H9 (cell line): ENCODE measurements around the gene MAGI1. TPM values are rescaled to one million over a fixed set of nuclear protein-coding genes. Genes with fewer than 3 reads are reported as not detected.

Experiments
- DNase-seq: peaks from one replicate; pipeline ENCODE4 v3.0.0-alpha.2; 2017
- H2AFZ ChIP-seq: one replicate; pipeline ENCODE4 v1.6.1; 2013; ENCODE audit warnings: mild to moderate bottlenecking, low read length, control low read depth, moderate library complexity
- H2AK5ac ChIP-seq: 2 replicates; pipeline ENCODE4 v1.6.1; 2013; ENCODE audit warnings: low read length, control low read depth, mixed read lengths; ENCODE audit not compliant: insufficient read length
- H2BK120ac ChIP-seq: one replicate; pipeline ENCODE4 v1.6.1; 2013; ENCODE audit warnings: low read depth, mild to moderate bottlenecking, low read length, control low read depth, inconsistent platforms; ENCODE audit not compliant: poor library complexity, severe bottlenecking
- H2BK12ac ChIP-seq: 2 replicates; pipeline ENCODE4 v1.6.1; 2013; ENCODE audit warnings: low read length, control low read depth, mixed read lengths, low read depth; ENCODE audit not compliant: insufficient read length
- H2BK15ac ChIP-seq: 2 replicates; pipeline ENCODE4 v1.6.1; 2013; ENCODE audit warnings: low read depth, low read length, control low read depth
- H2BK20ac ChIP-seq: one replicate; pipeline ENCODE4 v1.6.1; 2013; ENCODE audit warnings: low read depth, mild to moderate bottlenecking, low read length, control low read depth, inconsistent platforms; ENCODE audit not compliant: poor library complexity, severe bottlenecking
- H2BK5ac ChIP-seq: 2 replicates; pipeline ENCODE4 v1.6.1; 2013; ENCODE audit warnings: low read length, control low read depth, mixed read lengths; ENCODE audit not compliant: insufficient read length
- H3K14ac ChIP-seq: 2 replicates; pipeline ENCODE4 v1.6.1; 2013; ENCODE audit warnings: low read length, control low read depth; ENCODE audit not compliant: insufficient read depth
- H3K18ac ChIP-seq: 2 replicates; pipeline ENCODE4 v1.6.1; 2013; ENCODE audit warnings: low read depth, mild to moderate bottlenecking, mixed read lengths, low read length, control low read depth; ENCODE audit not compliant: insufficient read length
- H3K23ac ChIP-seq: 2 replicates; pipeline ENCODE4 v1.6.1; 2013; ENCODE audit warnings: low read length, control low read depth, mixed read lengths, low read depth; ENCODE audit not compliant: insufficient read length
- H3K23me2 ChIP-seq: 2 replicates; pipeline ENCODE4 v1.6.1; 2013; ENCODE audit warnings: low read depth, mild to moderate bottlenecking, mixed read lengths, low read length, control low read depth; ENCODE audit not compliant: insufficient read length, poor library complexity, severe bottlenecking
- H3K27ac ChIP-seq: 2 replicates; pipeline ENCODE4 v1.5.1; 2013; ENCODE audit warnings: low read length, control low read depth, mixed read lengths, low read depth; ENCODE audit not compliant: insufficient read length
- H3K27me3 ChIP-seq: 2 replicates; pipeline ENCODE4 v1.6.1; 2013; ENCODE audit warnings: low read length, control low read depth, inconsistent platforms; ENCODE audit not compliant: insufficient read depth
- H3K4ac ChIP-seq: 2 replicates; pipeline ENCODE4 v1.6.1; 2013; ENCODE audit warnings: low read depth, mild to moderate bottlenecking, control low read depth, inconsistent platforms, low read length, moderate library complexity
- H3K4me1 ChIP-seq: 2 replicates; pipeline ENCODE4 v1.6.1; 2013; ENCODE audit warnings: low read length, control low read depth, inconsistent platforms; ENCODE audit not compliant: insufficient read depth
- H3K4me2 ChIP-seq: 2 replicates; pipeline ENCODE4 v1.6.1; 2013; ENCODE audit warnings: low read length, control low read depth, mixed read lengths; ENCODE audit not compliant: insufficient read length, insufficient read depth
- H3K56ac ChIP-seq: 2 replicates; pipeline ENCODE4 v1.6.1; 2013; ENCODE audit warnings: low read depth, mild to moderate bottlenecking, mixed read lengths, low read length, control low read depth; ENCODE audit not compliant: insufficient read length
- H3K79me1 ChIP-seq: 2 replicates; pipeline ENCODE4 v1.6.1; 2013; ENCODE audit warnings: low read depth, mild to moderate bottlenecking, moderate library complexity, low read length, control low read depth, inconsistent platforms; ENCODE audit not compliant: insufficient read depth, poor library complexity, severe bottlenecking
- H3K79me2 ChIP-seq: 2 replicates; pipeline ENCODE4 v1.6.1; 2013; ENCODE audit warnings: low read length, control low read depth, inconsistent platforms; ENCODE audit not compliant: insufficient read depth
- H3K9ac ChIP-seq: 2 replicates; pipeline ENCODE4 v1.6.1; 2013; ENCODE audit warnings: low read length, control low read depth, mixed read lengths; ENCODE audit not compliant: insufficient read length; ENCODE audit errors: extremely low read depth
- H3K9me3 ChIP-seq: one replicate; pipeline ENCODE4 v1.6.1; 2013; ENCODE audit warnings: low read depth, low read length, inconsistent platforms; ENCODE audit not compliant: control insufficient read depth
- H3T11ph ChIP-seq: one replicate; pipeline ENCODE4 v1.6.1; 2013; ENCODE audit warnings: mild to moderate bottlenecking, low read length, control low read depth, inconsistent platforms
- H4K20me1 ChIP-seq: one replicate; pipeline ENCODE4 v1.6.1; 2013; ENCODE audit not compliant: control insufficient read depth, insufficient read length, insufficient read depth
- H4K5ac ChIP-seq: 2 replicates; pipeline ENCODE4 v1.6.1; 2013; ENCODE audit warnings: low read depth, mild to moderate bottlenecking, mixed read lengths, low read length, control low read depth; ENCODE audit not compliant: insufficient read length
- H4K8ac ChIP-seq: replicated peaks from 2 replicates; pipeline ENCODE4 v1.6.1; 2013; ENCODE audit warnings: low read length, control low read depth, mixed read lengths, low read depth; ENCODE audit not compliant: insufficient read length
- H4K91ac ChIP-seq: 2 replicates; pipeline ENCODE4 v1.6.1; 2013; ENCODE audit warnings: low read depth, mild to moderate bottlenecking, moderate library complexity, mixed read lengths, low read length, control low read depth; ENCODE audit not compliant: insufficient read length
- H3K27ac Mint-ChIP-seq, 3 experiments: 2 replicates in 2 of 3; 3 replicates in 1 of 3; pipeline ENCODE4 v1.8.0; 2020 to 2021; ENCODE audit warnings: mixed read lengths in 3 of 3, mild to moderate bottlenecking in 1 of 3, moderate library complexity in 1 of 3
- H3K27me3 Mint-ChIP-seq: 2 replicates; pipeline ENCODE4 v1.8.0; 2021; ENCODE audit warnings: low read depth, mild to moderate bottlenecking, moderate library complexity, mixed read lengths
- H3K36me3 Mint-ChIP-seq, 3 experiments: 2 replicates in 2 of 3; 3 replicates in 1 of 3; pipeline ENCODE4 v1.8.0; 2020 to 2021; ENCODE audit warnings: low read depth in 3 of 3, mixed read lengths in 3 of 3; ENCODE audit not compliant: insufficient read depth in 1 of 3
- H3K4me1 Mint-ChIP-seq, 2 experiments: 2 replicates each; pipeline ENCODE4 v1.8.0; 2020; ENCODE audit warnings: mixed read lengths in 2 of 2
- H3K4me3 Mint-ChIP-seq, 2 experiments: 2 replicates in 1 of 2; 3 replicates in 1 of 2; pipeline ENCODE4 v1.8.0; 2020 to 2021; ENCODE audit warnings: mild to moderate bottlenecking in 2 of 2, mixed read lengths in 2 of 2, moderate library complexity in 1 of 2
- H3K9me3 Mint-ChIP-seq, 2 experiments: 2 replicates in 1 of 2; 3 replicates in 1 of 2; pipeline ENCODE4 v1.8.0; 2020; ENCODE audit warnings: mild to moderate bottlenecking in 2 of 2, mixed read lengths in 2 of 2, moderate library complexity in 1 of 2
- WGBS: extraction: QIAGEN DNeasy Blood & Tissue Kit; methylation state at CpG from one replicate; pipeline ENCODE4 v1.1.7; 2013; ENCODE audit warnings: missing lambda C conversion rate, low lambda C conversion rate, mixed read lengths; ENCODE audit not compliant: insufficient read length; ENCODE audit errors: extremely low coverage; 5-methylcytosine and 5-hydroxymethylcytosine counted together
- total RNA-seq: library from RNA; stranded (reverse); gene quantifications from 2 replicates; pipeline ENCODE4 v1.2.1, GENCODE V29; 2021
- TF ChIP-seq, protein P1 (sequence below): fragments of 200-600 bp; sonication (generic); conservative IDR thresholded peaks from 3 replicates; pipeline ENCODE4 v1.8.0; 2021; ENCODE audit warnings: antibody characterized with exemption, mild to moderate bottlenecking

The MAGI1 gene
- total RNA-seq, 1 experiment from 2014 or later = 65.7 TPM

DNA sequence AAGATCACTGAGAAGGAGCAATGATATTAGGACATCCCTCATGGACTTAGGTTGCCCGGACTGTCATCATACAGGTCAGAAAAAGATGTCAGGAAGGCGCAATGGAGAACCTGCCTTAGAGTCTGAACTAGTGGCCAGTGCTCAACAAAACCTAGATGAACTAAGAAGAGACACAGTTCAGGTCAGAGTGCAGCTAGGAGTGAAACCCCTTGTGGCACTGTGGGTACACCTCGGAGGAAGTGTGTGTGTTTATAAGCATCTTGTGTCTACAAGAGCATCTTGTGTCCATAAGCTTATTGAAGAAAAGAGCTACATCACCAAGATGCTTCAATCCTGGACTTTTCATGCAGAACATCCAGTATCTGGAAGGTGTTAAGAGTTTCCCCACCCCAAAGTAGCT, 315.7 kb downstream of the MAGI1 start:
- peaks cover 12% of the 10 kb centered on the region; the same call in 1 of the 2 replicates for H3K4me1 ChIP-seq
- TF ChIP-seq, protein P1, sequence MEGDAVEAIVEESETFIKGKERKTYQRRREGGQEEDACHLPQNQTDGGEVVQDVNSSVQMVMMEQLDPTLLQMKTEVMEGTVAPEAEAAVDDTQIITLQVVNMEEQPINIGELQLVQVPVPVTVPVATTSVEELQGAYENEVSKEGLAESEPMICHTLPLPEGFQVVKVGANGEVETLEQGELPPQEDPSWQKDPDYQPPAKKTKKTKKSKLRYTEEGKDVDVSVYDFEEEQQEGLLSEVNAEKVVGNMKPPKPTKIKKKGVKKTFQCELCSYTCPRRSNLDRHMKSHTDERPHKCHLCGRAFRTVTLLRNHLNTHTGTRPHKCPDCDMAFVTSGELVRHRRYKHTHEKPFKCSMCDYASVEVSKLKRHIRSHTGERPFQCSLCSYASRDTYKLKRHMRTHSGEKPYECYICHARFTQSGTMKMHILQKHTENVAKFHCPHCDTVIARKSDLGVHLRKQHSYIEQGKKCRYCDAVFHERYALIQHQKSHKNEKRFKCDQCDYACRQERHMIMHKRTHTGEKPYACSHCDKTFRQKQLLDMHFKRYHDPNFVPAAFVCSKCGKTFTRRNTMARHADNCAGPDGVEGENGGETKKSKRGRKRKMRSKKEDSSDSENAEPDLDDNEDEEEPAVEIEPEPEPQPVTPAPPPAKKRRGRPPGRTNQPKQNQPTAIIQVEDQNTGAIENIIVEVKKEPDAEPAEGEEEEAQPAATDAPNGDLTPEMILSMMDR = no peak
- no peak overlapping the region for H3K18ac ChIP-seq
- no peak overlapping the region for H2BK5ac ChIP-seq
- H2AFZ ChIP-seq = no peak overlapping the region
- H3T11ph ChIP-seq = no peak overlapping the region
- H3K79me2 ChIP-seq = no peaks in the 10 kb centered on the region
- no peaks in the 10 kb centered on the region for H3K23me2 ChIP-seq
- H4K91ac ChIP-seq = no peak overlapping the region
- no peak overlapping the region for H2BK15ac ChIP-seq
- H2BK12ac ChIP-seq = no peak overlapping the region
- no peaks in the 10 kb centered on the region for H3K9me3 ChIP-seq
- H3K4ac ChIP-seq = no peak overlapping the region
- Mint-ChIP-seq H3K4me3 (no peak overlapping the region), H3K36me3 (peaks cover 0 to 5% (median 3%) of the 10 kb centered on the region in 3 experiments; a peak in 5 of 7 replicates), H3K9me3 (peaks cover 2 to 3% of the 10 kb centered on the region in 2 experiments; a peak in 3 of 5 replicates), H3K4me1 (peaks cover 62 to 67% of the 10 kb centered on the region in 2 experiments), H3K27me3 (no peaks in the 10 kb centered on the region), H3K27ac (peak overlapping the region in 1 of 3 experiments; percentile 68; a peak in 1 of 7 replicates)
- no peak overlapping the region for H3K14ac ChIP-seq
- no peak overlapping the region for H2AK5ac ChIP-seq
- no peaks in the 10 kb centered on the region for H4K20me1 ChIP-seq
- DNase-seq = no peak
- no peak overlapping the region for H3K56ac ChIP-seq
- no peaks in the 10 kb centered on the region for H3K27me3 ChIP-seq
- no peak overlapping the region for H3K9ac ChIP-seq
- no peak overlapping the region for H3K4me2 ChIP-seq
- no peaks in the 10 kb centered on the region for H3K79me1 ChIP-seq
- no CpG with 5 or more reads among the region's 3 CpGs for WGBS
- no peak overlapping the region for H4K8ac ChIP-seq
- H2BK20ac ChIP-seq = no peak overlapping the region
- no peak overlapping the region for H3K23ac ChIP-seq
- no peak overlapping the region for H2BK120ac ChIP-seq
- H3K27ac ChIP-seq = no peak overlapping the region
- no peak overlapping the region for H4K5ac ChIP-seq
